ENCODE results near the gene RABGGTA. TPM values are rescaled to one million over a fixed set of nuclear protein-coding genes. Genes with fewer than 3 reads are reported as not detected.

The RABGGTA gene
- total RNA-seq, 6 experiments from 2014 or later: 11.5 to 28.3 (median 15.2) TPM

- ATAC-seq (no peak), DNase-seq (no peak)
- Histone ChIP-seq H3K9me3 (no peaks in the 10 kb centered on the region), H3K36me3 (peaks cover 0 to 16% (median 4%) of the 10 kb centered on the region in 4 donors), H3K27me3 (no peaks in the 10 kb centered on the region), H3K27ac (peak overlapping the region; percentile 89 to 97 (median 89)), H3K4me1 (peaks cover 0 to 13% (median 1%) of the 10 kb centered on the region in 4 donors), H3K4me3 (peak overlapping the region; percentile 81 to 87 (median 86))
- TF ChIP-seq POLR2A (IDR thresholded peaks at IDR 0.05): no peak
- no peak for TF ChIP-seq CTCF (IDR thresholded peaks at IDR 0.05)
- intact Hi-C loops (cut with DNase I): no loop called here
- WGBS (ENCODE audit: insufficient coverage, low coverage, low lambda C conversion rate, missing lambda C conversion rate): 9% methylated on average over 2 of the region's 3 CpGs
Measured at GRCh38 chr14:24271834-24272263, 452 bp upstream of the RABGGTA start.

- Histone ChIP-seq H3K36me3 (peaks cover 0 to 24% (median 5%) of the 10 kb centered on the region in 4 donors), H3K4me3 (peak overlapping the region; percentile 81 to 87 (median 86)), H3K27ac (peak overlapping the region in 2 of 3 donors; percentile 89 to 97), H3K4me1 (peaks cover 0 to 13% (median 1%) of the 10 kb centered on the region in 4 donors), H3K27me3 (no peaks in the 10 kb centered on the region), H3K9me3 (no peaks in the 10 kb centered on the region)
- peak in 2 of 4 donors; percentile 5 to 6 for ATAC-seq
- 0% methylated on average over 2 of the region's 13 CpGs for WGBS (ENCODE audit: insufficient coverage, low coverage, low lambda C conversion rate, missing lambda C conversion rate)
- intact Hi-C loops (cut with DNase I): no loop called here
- DNase-seq: peak in 1 of 3 donors; percentile 49
- no peak for TF ChIP-seq POLR2A (IDR thresholded peaks at IDR 0.05)
- no peak for TF ChIP-seq CTCF (IDR thresholded peaks at IDR 0.05)
Measured at GRCh38 chr14:24270537-24271133, 762 bp downstream of the RABGGTA start.

GRCh38 chr14:24269910-24270536, 1.4 kb downstream of the RABGGTA start:
- no peaks in the 10 kb centered on the region for H3K27me3 ChIP-seq
- no peak overlapping the region for H3K27ac ChIP-seq
- TF ChIP-seq CTCF (IDR thresholded peaks at IDR 0.05): no peak
- no peak for TF ChIP-seq POLR2A (IDR thresholded peaks at IDR 0.05)
- 93% methylated on average over 5 of the region's 14 CpGs for WGBS (ENCODE audit: insufficient coverage, low coverage, low lambda C conversion rate, missing lambda C conversion rate)
- intact Hi-C loops (cut with DNase I): no loop called here
- peaks cover 0 to 24% (median 5%) of the 10 kb centered on the region in 4 donors for H3K36me3 ChIP-seq
- ATAC-seq: no peak
- H3K4me3 ChIP-seq: no peak overlapping the region
- H3K4me1 ChIP-seq: peaks cover 0 to 13% (median 1%) of the 10 kb centered on the region in 4 donors
- DNase-seq: peak in 2 of 3 donors; percentile 48 to 51
- H3K9me3 ChIP-seq: no peaks in the 10 kb centered on the region

- TF ChIP-seq POLR2A (IDR thresholded peaks at IDR 0.05) (no peak), CTCF (IDR thresholded peaks at IDR 0.05) (no peak)
- Histone ChIP-seq H3K4me1 (peaks cover 0 to 13% (median 1%) of the 10 kb centered on the region in 4 donors), H3K36me3 (peaks cover 0 to 24% (median 5%) of the 10 kb centered on the region in 4 donors), H3K27me3 (no peaks in the 10 kb centered on the region), H3K9me3 (no peaks in the 10 kb centered on the region), H3K27ac (no peak overlapping the region), H3K4me3 (no peak overlapping the region)
- intact Hi-C loops (cut with DNase I): no loop called here
- no CpG with 5 or more reads among the region's 8 CpGs for whole genome bisulfite sequencing (ENCODE audit: insufficient coverage, low coverage, low lambda C conversion rate, missing lambda C conversion rate)
- ATAC-seq: no peak
- DNase-seq: peak in 1 of 3 donors; percentile 32
Measured at GRCh38 chr14:24269368-24269767, 2.0 kb downstream of the RABGGTA start.

Measured in right lobe of liver (tissue), 6 donors.